A549 (cell line): Measurements from ENCODE around the gene ENTHD1. TPM values are rescaled to one million over a fixed set of nuclear protein-coding genes. Genes with fewer than 3 reads are reported as not detected.

Experiments
- ATAC-seq, 2 experiments: fragments of 200-7000 bp in 1 of 2; fragments of >200 bp in 1 of 2; cut with Nextera tagmentation in 1 of 2; cut with Tn5 transposase in 1 of 2; 3 replicates each; pipeline versions ENCODE4 v1.8.0 to v1.9.1; 2018 to 2020; ENCODE audit warnings: mild to moderate bottlenecking in 1 of 2, moderate library complexity in 1 of 2
- CTCF ChIA-PET: fragments of 300-600 bp; sonication (Branson Sonifier 250); formaldehyde crosslinking; extraction: SDS; loops from one replicate; lab custom pipeline; 2021; ENCODE audit warnings: antibody characterized with exemption, inconsistent platforms; lab: Yijun Ruan, JAX
- POLR2A ChIA-PET: fragments of 350-600 bp; formaldehyde crosslinking; extraction: SDS; loops from one replicate; lab custom pipeline; 2021; ENCODE audit warnings: antibody characterized with exemption, inconsistent platforms; lab: Yijun Ruan, JAX
- DNase-seq, 2 experiments: peaks; one replicate each; pipeline versions ENCODE4 v3.0.0 to v3.0.0-alpha.2; 2011 to 2016; ENCODE audit warnings: low read depth in 1 of 2, low spot score in 1 of 2
- FAIRE-seq: peaks from 2 replicates; lab custom pipeline; 2011; peaks lifted over from hg19 to GRCh38; lab: Jason Lieb, UNC
- H3K27ac ChIP-seq, 2 experiments: fragments of >200 bp; sonication (Bioruptor Twin); formaldehyde crosslinking; 3 replicates each; pipeline ENCODE4 v1.5.1; 2016 to 2017
- H3K4me1 ChIP-seq: fragments of >200 bp; sonication (Bioruptor Twin); formaldehyde crosslinking; 3 replicates; pipeline ENCODE4 v1.6.1; 2016
- H3K4me2 ChIP-seq: fragments of >200 bp; sonication (Bioruptor Twin); formaldehyde crosslinking; 3 replicates; pipeline ENCODE4 v1.6.1; 2016
- H3K4me3 ChIP-seq: fragments of >200 bp; sonication (Bioruptor Twin); formaldehyde crosslinking; 3 replicates; pipeline ENCODE4 v1.5.1; 2016
- H3K9me3 ChIP-seq: fragments of >200 bp; sonication (Bioruptor Twin); formaldehyde crosslinking; 3 replicates; pipeline ENCODE4 v1.6.1; 2016
- ATOH8 ChIP-seq: fragments of 250-450 bp; sonication (Bioruptor Pico); IDR thresholded peaks from 2 replicates; pipeline ENCODE4 v1.5.0; 2020; ENCODE audit warnings: low read depth, mild to moderate bottlenecking, moderate library complexity
- CEBPB ChIP-seq, 2 experiments: fragments of >200 bp in 1 of 2; sonication (Bioruptor Twin) in 1 of 2; formaldehyde crosslinking in 1 of 2; IDR thresholded peaks; 2 replicates each; pipeline ENCODE4 v1.6.1; 2012 to 2016
- CHD4 ChIP-seq: fragments of 200-600 bp; sonication (generic); IDR thresholded peaks from 2 replicates; pipeline ENCODE4 v1.6.1; 2016; ENCODE audit warnings: antibody characterized with exemption, mild to moderate bottlenecking, borderline replicate concordance
- CTCF ChIP-seq: fragments of >200 bp; sonication (Bioruptor Twin); formaldehyde crosslinking; IDR thresholded peaks from 3 replicates; pipeline ENCODE4 v1.5.1; 2016
- EHF ChIP-seq: fragments of 250-450 bp; sonication (Bioruptor Pico); IDR thresholded peaks from 2 replicates; pipeline ENCODE4 v1.5.0; 2020; ENCODE audit warnings: mild to moderate bottlenecking
- EP300 ChIP-seq, 2 experiments: fragments of >200 bp; sonication (Bioruptor Twin); formaldehyde crosslinking; IDR thresholded peaks; 2 replicates in 1 of 2; 3 replicates in 1 of 2; pipeline ENCODE4 v1.6.1; 2016 to 2017
- ESRRA ChIP-seq: fragments of 150-350 bp; IDR thresholded peaks from 2 replicates; pipeline ENCODE4 v1.6.1; 2014; ENCODE audit warnings: mild to moderate bottlenecking, low read length, borderline replicate concordance
- FOSB ChIP-seq: fragments of 250-450 bp; sonication (Bioruptor Pico); IDR thresholded peaks from 2 replicates; pipeline ENCODE4 v1.5.0; 2020; ENCODE audit warnings: mild to moderate bottlenecking, moderate library complexity
- FOXS1 ChIP-seq: fragments of 250-450 bp; sonication (Bioruptor Pico); IDR thresholded peaks from 2 replicates; pipeline ENCODE4 v1.5.0; 2020; ENCODE audit warnings: mild to moderate bottlenecking, moderate library complexity
- GATA3 ChIP-seq: IDR thresholded peaks from 2 replicates; pipeline ENCODE4 v1.6.1; 2012; ENCODE audit warnings: borderline replicate concordance
- HDAC2 ChIP-seq: fragments of 200-600 bp; sonication (generic); IDR thresholded peaks from 2 replicates; pipeline ENCODE4 v1.6.1; 2016
- HOXA7 ChIP-seq: fragments of 250-450 bp; sonication (Bioruptor Pico); IDR thresholded peaks from 2 replicates; pipeline ENCODE4 v1.5.0; 2020; ENCODE audit warnings: mild to moderate bottlenecking, moderate library complexity
- JUN ChIP-seq, 2 experiments: fragments of >200 bp; sonication (Bioruptor Twin); formaldehyde crosslinking; IDR thresholded peaks; 2 replicates in 1 of 2; 3 replicates in 1 of 2; pipeline ENCODE4 v1.6.1; 2016 to 2017
- MYC ChIP-seq: IDR thresholded peaks from 2 replicates; pipeline ENCODE4 v1.6.1; 2012; ENCODE audit warnings: mild to moderate bottlenecking, inconsistent platforms, low read length, improper control_type of control experiment, borderline replicate concordance
- NFE2L2 ChIP-seq: fragments of 150-350 bp; conservative IDR thresholded peaks from 2 replicates; pipeline ENCODE4 v1.6.1; 2014; ENCODE audit warnings: low read length
- NR3C1 ChIP-seq: fragments of >200 bp; sonication (Bioruptor Twin); formaldehyde crosslinking; IDR thresholded peaks from 3 replicates; pipeline ENCODE4 v1.6.1; 2017
- POLR2A ChIP-seq: IDR thresholded peaks from 2 replicates; pipeline ENCODE4 v1.6.1; 2012; ENCODE audit warnings: mild to moderate bottlenecking, low read length
- RAD21 ChIP-seq, 2 experiments: fragments of >200 bp in 1 of 2; sonication (Bioruptor Twin) in 1 of 2; formaldehyde crosslinking in 1 of 2; IDR thresholded peaks in 1 of 2; conservative IDR thresholded peaks in 1 of 2; 2 replicates in 1 of 2; 3 replicates in 1 of 2; pipeline ENCODE4 v1.6.1; 2012 to 2018; ENCODE audit warnings: inconsistent platforms in 1 of 2
- RCOR1 ChIP-seq: fragments of 150-350 bp; IDR thresholded peaks from 2 replicates; pipeline ENCODE4 v1.6.1; 2014; ENCODE audit warnings: antibody characterized with exemption, low read length, low read depth
- RFX5 ChIP-seq: fragments of 450-650 bp; IDR thresholded peaks from 2 replicates; pipeline ENCODE4 v1.7.1; 2014; ENCODE audit warnings: antibody characterized with exemption, mild to moderate bottlenecking, moderate library complexity
- SREBF2 ChIP-seq: fragments of 450-650 bp; IDR thresholded peaks from 2 replicates; pipeline ENCODE4 v1.6.1; 2014; ENCODE audit warnings: mild to moderate bottlenecking, moderate library complexity
- TFCP2L1 ChIP-seq: fragments of 250-450 bp; sonication (Bioruptor Pico); IDR thresholded peaks from 2 replicates; pipeline ENCODE4 v1.5.0; 2021; ENCODE audit warnings: mild to moderate bottlenecking
- ZFP36 ChIP-seq: fragments of 450-650 bp; IDR thresholded peaks from 2 replicates; pipeline ENCODE4 v1.6.1; 2014; ENCODE audit warnings: borderline replicate concordance; ENCODE audit not compliant: partially characterized antibody
- WGBS: methylation state at CpG from one replicate; pipeline ENCODE4 v1.1.6; 2017; ENCODE audit errors: missing lambda C conversion rate; 5-methylcytosine and 5-hydroxymethylcytosine counted together
- polyA plus RNA-seq, 4 experiments: library from polyadenylated mRNA; depleted of rRNA in 3 of 4; stranded (reverse); fragments of >200 nt; fragmentation: RNase III in 1 of 4; extraction: RNeasy Plus Mini Kit Qiagen cat#74134 plus additional on column Dnase treatment in 1 of 4; gene quantifications; 2 replicates in 3 of 4; 3 replicates in 1 of 4; pipeline ENCODE4 v1.2.3, GENCODE V29; 2011 to 2017

Gene ENTHD1
- polyA plus RNA-seq, 2 of the 4 experiments (the other 2 are of a cell fraction) = not detected

- FAIRE-seq = no peak
- TF ChIP-seq RCOR1 = no peak
- TF ChIP-seq CTCF = no peak
- no peak for TF ChIP-seq CHD4
- TF ChIP-seq TFCP2L1 (CRISPR knock-in tag) = no peak
- TF ChIP-seq, all 56 proteins: peak for 0
- H3K27ac ChIP-seq = no peak overlapping the region
- 34% methylated on average over 5 of the region's 5 CpGs for WGBS
- H3K4me2 ChIP-seq = no peak overlapping the region
- H3K9me3 ChIP-seq = no peaks in the 10 kb centered on the region
- no peaks in the 10 kb centered on the region for H3K4me1 ChIP-seq
- ATAC-seq (no peak), DNase-seq (no peak)
- no peak overlapping the region for H3K4me3 ChIP-seq
- ChIA-PET POLR2A (no interaction called here), CTCF (no interaction called here)
Measured at GRCh38 chr22:39926753-39927152, 33.2 kb upstream of the ENTHD1 start.

GRCh38 chr22:39925909-39926679 lies 32.5 kb upstream of the ENTHD1 start:
- H3K27ac ChIP-seq = no peak overlapping the region
- TF ChIP-seq CTCF (no peak), FOXS1 (no peak), GATA3 (no peak), CHD4 (no peak), RFX5 (no peak), POLR2A (no peak), JUN (IDR thresholded peaks at IDR 0.05) (no peak), NFE2L2 (no peak), HDAC2 (no peak), MYC (no peak), FOSB (no peak), EP300 (IDR thresholded peaks at IDR 0.05) (no peak), NR3C1 (no peak)
- no peak overlapping the region for H3K4me2 ChIP-seq
- no peak for DNase-seq
- no peaks in the 10 kb centered on the region for H3K9me3 ChIP-seq
- ATAC-seq = no peak
- H3K4me1 ChIP-seq = no peaks in the 10 kb centered on the region
- no peak overlapping the region for H3K4me3 ChIP-seq
- POLR2A ChIA-PET = no interaction called here
- 65% methylated on average over 8 of the region's 8 CpGs for WGBS
- FAIRE-seq = no peak
- CTCF ChIA-PET = interaction anchor here (0.9 to 1.2 kb wide), 2 partner anchors 21 to 154 kb away, joined by 3 to 4 read pairs; no protein-coding TSS in a partner anchor

GRCh38 chr22:39925273-39925672 lies 31.7 kb upstream of the ENTHD1 start:
- CTCF ChIA-PET = interaction anchor here (0.9 to 1.2 kb wide), 2 partner anchors 22 to 153 kb away, joined by 3 to 4 read pairs; no protein-coding TSS in a partner anchor
- WGBS = 57% methylated on average over 2 of the region's 2 CpGs
- Histone ChIP-seq H3K4me3 (no peak overlapping the region), H3K4me1 (no peaks in the 10 kb centered on the region), H3K4me2 (no peak overlapping the region), H3K27ac (no peak overlapping the region), H3K9me3 (no peaks in the 10 kb centered on the region)
- DNase-seq (no peak), ATAC-seq (no peak), FAIRE-seq (no peak)
- POLR2A ChIA-PET = no interaction called here
- TF ChIP-seq RCOR1 (no peak), RAD21 (conservative IDR thresholded peaks at IDR 0.05 in 1 of 2, IDR thresholded peaks at IDR 0.05 in 1 of 2) (no peak)

- POLR2A ChIA-PET = no interaction called here
- FAIRE-seq (no peak), ATAC-seq (no peak)
- TF ChIP-seq CTCF (no peak), SREBF2 (no peak), TFCP2L1 (CRISPR knock-in tag) (no peak), ATOH8 (CRISPR knock-in tag) (no peak), CEBPB (IDR thresholded peaks at IDR 0.05) (no peak), HOXA7 (CRISPR knock-in tag) (no peak), JUN (IDR thresholded peaks at IDR 0.05) (no peak), ZFP36 (no peak), FOXS1 (no peak), EHF (no peak), ESRRA (no peak), EP300 (IDR thresholded peaks at IDR 0.05) (no peak), NFE2L2 (no peak), HDAC2 (no peak)
Measured at GRCh38 chr22:39924286-39924685, 30.7 kb upstream of the ENTHD1 start.

More at GRCh38 chr22:39924286-39924685, 30.7 kb upstream of the ENTHD1 start:
- H3K4me1 ChIP-seq = no peaks in the 10 kb centered on the region
- no peaks in the 10 kb centered on the region for H3K9me3 ChIP-seq
- H3K27ac ChIP-seq = no peak overlapping the region
- 49% methylated on average over 15 of the region's 18 CpGs for WGBS
- no peak for DNase-seq
- CTCF ChIA-PET = interaction anchor here (1.0 kb wide), 1 partner anchor 9 kb away, joined by 3 read pairs; no protein-coding TSS in a partner anchor
- H3K4me3 ChIP-seq = no peak overlapping the region
- no peak overlapping the region for H3K4me2 ChIP-seq
